H1 (cell line): ENCODE data around the gene TMEM181. TPM values are rescaled to one million over a fixed set of nuclear protein-coding genes. Genes with fewer than 3 reads are reported as not detected.
A peak's percentile ranks its signal among the peaks of the same experiment; 100 is the strongest.

Source experiments
- CTCF ChIA-PET: fragments of 300-600 bp; sonication (Branson Sonifier 250); formaldehyde crosslinking; loops from one replicate; lab custom pipeline; 2021; ENCODE audit not compliant: partially characterized antibody; lab: Charles Lee
- POLR2A ChIA-PET: fragments of 300-600 bp; sonication (Branson Sonifier 250); formaldehyde crosslinking; loops from one replicate; lab custom pipeline; 2021; ENCODE audit warnings: inconsistent platforms; ENCODE audit not compliant: partially characterized antibody; lab: Charles Lee
- DNase-seq, 2 experiments: peaks; one replicate each; pipeline versions ENCODE4 v3.0.0 to v3.0.0-alpha.2; 2010 to 2022; ENCODE audit warnings: low spot score in 2 of 2, low read depth in 1 of 2, mixed read lengths in 1 of 2
- FAIRE-seq: peaks from 2 replicates; lab custom pipeline; 2011; peaks lifted over from hg19 to GRCh38; lab: Jason Lieb, UNC
- H2AFZ ChIP-seq: 2 replicates; pipeline ENCODE4 v1.8.1; 2012; ENCODE audit warnings: low read length, inconsistent platforms
- H2AK5ac ChIP-seq: 2 replicates; pipeline ENCODE4 v1.6.1; 2013; ENCODE audit warnings: low read depth, low read length
- H2BK120ac ChIP-seq: replicated peaks from 2 replicates; pipeline ENCODE3; 2013; ENCODE audit warnings: low read depth, low read length, inconsistent platforms
- H2BK12ac ChIP-seq: 2 replicates; pipeline ENCODE4 v1.6.1; 2013; ENCODE audit warnings: low read depth, low read length
- H2BK15ac ChIP-seq: 2 replicates; pipeline ENCODE4 v1.6.1; 2013; ENCODE audit warnings: low read length
- H2BK20ac ChIP-seq: 2 replicates; pipeline ENCODE4 v1.6.1; 2013; ENCODE audit warnings: low read length
- H2BK5ac ChIP-seq: 2 replicates; pipeline ENCODE4 v1.6.1; 2013; ENCODE audit warnings: low read depth, low read length
- H3K14ac ChIP-seq: 2 replicates; pipeline ENCODE4 v1.6.1; 2013; ENCODE audit warnings: inconsistent platforms; ENCODE audit not compliant: insufficient read length
- H3K18ac ChIP-seq: 2 replicates; pipeline ENCODE4 v1.6.1; 2013; ENCODE audit warnings: low read length; ENCODE audit errors: extremely low read depth
- H3K23ac ChIP-seq: 2 replicates; pipeline ENCODE4 v1.6.1; 2013; ENCODE audit warnings: inconsistent platforms; ENCODE audit not compliant: insufficient read length
- H3K23me2 ChIP-seq: 2 replicates; pipeline ENCODE4 v1.6.1; 2013; ENCODE audit warnings: low read depth, low read length
- H3K27ac ChIP-seq: 2 replicates; pipeline ENCODE4 v1.6.1; 2011; ENCODE audit warnings: low read depth, low read length, inconsistent platforms
- H3K27me3 ChIP-seq, 4 experiments: replicated peaks in 1 of 4; 1 replicate in 1 of 4; 2 replicates in 3 of 4; pipeline versions ENCODE4 v1.6.1 to v1.8.1; 2011 to 2013; ENCODE audit warnings: low read length in 3 of 4, mild to moderate bottlenecking in 3 of 4, inconsistent platforms in 2 of 4, mixed read lengths in 2 of 4, moderate library complexity in 1 of 4; ENCODE audit not compliant: control insufficient read depth in 3 of 4, insufficient read depth in 3 of 4; ENCODE audit errors: extremely low read depth in 1 of 4
- H3K36me3 ChIP-seq, 4 experiments: 2 replicates each; pipeline versions ENCODE4 v1.6.1 to v1.8.1; 2011 to 2013; ENCODE audit warnings: mild to moderate bottlenecking in 4 of 4, low read length in 3 of 4, moderate library complexity in 2 of 4, control low read depth in 1 of 4, inconsistent platforms in 1 of 4; ENCODE audit not compliant: insufficient read depth in 4 of 4, control insufficient read depth in 2 of 4
- H3K4ac ChIP-seq: replicated peaks from 2 replicates; pipeline ENCODE3; 2013; ENCODE audit warnings: low read length, low read depth, mixed read lengths, inconsistent platforms; ENCODE audit not compliant: insufficient read length
- H3K4me1 ChIP-seq, 4 experiments: replicated peaks in 1 of 4; 1 replicate in 1 of 4; 2 replicates in 3 of 4; pipeline versions ENCODE4 v1.6.1 to v1.8.1; 2011 to 2013; ENCODE audit warnings: low read length in 3 of 4, inconsistent platforms in 2 of 4, mixed read lengths in 1 of 4; ENCODE audit not compliant: insufficient read depth in 4 of 4, control insufficient read depth in 3 of 4
- H3K4me2 ChIP-seq, 2 experiments: 2 replicates each; pipeline versions ENCODE4 v1.6.1 to v1.8.1; 2011 to 2013; ENCODE audit warnings: low read depth in 2 of 2, low read length in 2 of 2, control low read depth in 1 of 2, inconsistent platforms in 1 of 2, mild to moderate bottlenecking in 1 of 2; ENCODE audit not compliant: insufficient read depth in 1 of 2
- H3K4me3 ChIP-seq, 4 experiments: fragments of 200-600, 300-600 bp in 1 of 4; sonication (generic), shearing (Covaris generic), sonication (Bioruptor Twin) in 1 of 4; 2 replicates each; pipeline versions ENCODE4 v1.5.1 to v1.8.1; 2011 to 2016; ENCODE audit warnings: low read length in 4 of 4, low read depth in 3 of 4, control low read depth in 2 of 4, inconsistent platforms in 2 of 4, mild to moderate bottlenecking in 2 of 4, mixed read lengths in 1 of 4, moderate library complexity in 1 of 4; ENCODE audit not compliant: insufficient read depth in 2 of 4; ENCODE audit errors: extremely low read depth in 1 of 4
- H3K56ac ChIP-seq: replicated peaks from 2 replicates; pipeline ENCODE3; 2013; ENCODE audit warnings: low read depth, mild to moderate bottlenecking, mixed read lengths, low read length, inconsistent platforms; ENCODE audit not compliant: insufficient read length
- H3K79me1 ChIP-seq: 2 replicates; pipeline ENCODE4 v1.6.1; 2013; ENCODE audit warnings: low read depth, low read length, control low read depth
- H3K79me2 ChIP-seq, 2 experiments: 2 replicates each; pipeline versions ENCODE4 v1.6.1 to v1.8.1; 2012 to 2013; ENCODE audit warnings: low read length in 2 of 2, mild to moderate bottlenecking in 2 of 2, inconsistent platforms in 1 of 2; ENCODE audit not compliant: insufficient read depth in 2 of 2, control insufficient read depth in 1 of 2
- H3K9ac ChIP-seq, 4 experiments: replicated peaks in 1 of 4; 1 replicate in 1 of 4; 2 replicates in 3 of 4; pipeline versions ENCODE4 v1.6.1 to v1.8.1; 2011 to 2013; ENCODE audit warnings: low read depth in 3 of 4, low read length in 3 of 4, control low read depth in 2 of 4, mild to moderate bottlenecking in 2 of 4, moderate library complexity in 2 of 4, inconsistent platforms in 1 of 4; ENCODE audit errors: extremely low read depth in 1 of 4
- H3K9me3 ChIP-seq, 2 experiments: 2 replicates each; pipeline versions ENCODE4 v1.6.1 to v1.8.1; 2012 to 2013; ENCODE audit warnings: mild to moderate bottlenecking in 2 of 2, moderate library complexity in 2 of 2, control low read depth in 1 of 2, inconsistent platforms in 1 of 2, low read depth in 1 of 2, low read length in 1 of 2, mixed read lengths in 1 of 2; ENCODE audit not compliant: insufficient read depth in 2 of 2
- H4K20me1 ChIP-seq, 2 experiments: replicated peaks in 1 of 2; 2 replicates each; pipeline versions ENCODE3 to v1.8.1; 2011 to 2013; ENCODE audit warnings: inconsistent platforms in 2 of 2, low read length in 2 of 2, mild to moderate bottlenecking in 1 of 2; ENCODE audit not compliant: insufficient read depth in 2 of 2, control insufficient read depth in 1 of 2
- H4K5ac ChIP-seq: 2 replicates; pipeline ENCODE4 v1.6.1; 2013; ENCODE audit warnings: low read length, low read depth, mixed read lengths, inconsistent platforms; ENCODE audit not compliant: insufficient read length
- H4K8ac ChIP-seq: 2 replicates; pipeline ENCODE4 v1.8.0; 2013; ENCODE audit warnings: mild to moderate bottlenecking, moderate library complexity, low read length, inconsistent platforms; ENCODE audit not compliant: insufficient read depth; ENCODE audit errors: extremely low read depth
- H4K91ac ChIP-seq: replicated peaks from 2 replicates; pipeline ENCODE3; 2013; ENCODE audit warnings: low read length, mixed read lengths, inconsistent platforms; ENCODE audit not compliant: insufficient read length
- RBBP5 ChIP-seq: IDR thresholded peaks from 2 replicates; pipeline ENCODE4 v1.7.1; 2012; ENCODE audit warnings: low read depth, mild to moderate bottlenecking, inconsistent platforms, low read length, moderate library complexity, borderline replicate concordance
- WGBS, 2 experiments: shearing (Covaris generic) in 1 of 2; methylation state at CpG; one replicate each; pipeline versions ENCODE4 v1.1.6 to v1.1.7; 2013 to 2015; ENCODE audit warnings: low lambda C conversion rate in 2 of 2, mixed read lengths in 2 of 2, inconsistent platforms in 1 of 2, low coverage in 1 of 2, missing lambda C conversion rate in 1 of 2; ENCODE audit not compliant: insufficient replicate concordance in 2 of 2, insufficient coverage in 1 of 2, insufficient read length in 1 of 2; ENCODE audit errors: extremely low coverage in 1 of 2, missing lambda C conversion rate in 1 of 2; 5-methylcytosine and 5-hydroxymethylcytosine counted together
- polyA plus RNA-seq, 7 experiments: library from polyadenylated mRNA; depleted of rRNA in 3 of 7; stranded (reverse) in 5 of 7; unstranded in 2 of 7; fragments of >200 nt in 5 of 7; fragments of 200-250 nt in 2 of 7; gene quantifications; 1 replicate in 5 of 7; 2 replicates in 1 of 7; 4 replicates in 1 of 7; pipeline versions ENCODE4 v1.2.1 to v1.2.3, GENCODE V29; 2011 to 2013; ENCODE audit warnings: missing spikeins in 2 of 7, mixed read lengths in 2 of 7
- total RNA-seq: library from RNA; stranded (reverse); fragmentation: NEBNext Ultra II Directional; extraction: Animal tissue kit (Norgen Biotek cat#: 25700); gene quantifications from 2 replicates; pipeline ENCODE4 v1.2.1, GENCODE V29; 2021

TMEM181 gene
- total and polyA plus RNA-seq, 2 of the 8 experiments (the other 6 are each of a cell fraction or from before 2014, with no cell fraction given) = 8.6 to 19.0 TPM

- no peak for TF ChIP-seq RBBP5
- no peak overlapping the region for H2BK15ac ChIP-seq
- H3K27me3 ChIP-seq = no peaks in the 10 kb centered on the region
- H3K4me1 ChIP-seq = peaks cover 5 to 13% (median 12%) of the 10 kb centered on the region in 4 experiments
- no peak overlapping the region for H3K14ac ChIP-seq
- no peaks in the 10 kb centered on the region for H3K9me3 ChIP-seq
- H3K23me2 ChIP-seq = no peaks in the 10 kb centered on the region; the same call in 1 of the 2 replicates
- H3K79me2 ChIP-seq = peaks cover 7 to 93% of the 10 kb centered on the region in 2 experiments; a peak in 3 of 4 replicates
- no peak overlapping the region for H2AK5ac ChIP-seq
- H3K36me3 ChIP-seq = no peaks in the 10 kb centered on the region
- H3K4ac ChIP-seq = no peak overlapping the region
- H2AFZ ChIP-seq = no peak overlapping the region
- no peak overlapping the region for H2BK20ac ChIP-seq
- no peak overlapping the region for H2BK12ac ChIP-seq
- H2BK120ac ChIP-seq = no peak overlapping the region
- CTCF ChIA-PET = interaction anchor here (0.7 to 2.3 kb wide), 9 partner anchors 20 to 64 kb away, joined by 3 to 8 read pairs (median 3); no protein-coding TSS in a partner anchor
- FAIRE-seq (no peak), DNase-seq (no peak)
- H3K18ac ChIP-seq = no peak overlapping the region
- peak overlapping the region; percentile 56; the same call in 1 of the 2 replicates for H2BK5ac ChIP-seq
- H4K8ac ChIP-seq = 0 out of 2 replicates have a peak overlapping the region, but pooled peaks have one; percentile 25
- no peak overlapping the region for H3K23ac ChIP-seq
- WGBS, 2 experiments = 88% methylated on average over 9 of the region's 9 CpGs; no CpG with 5 or more reads in 1 of the 2 experiments
- no peak overlapping the region for H3K9ac ChIP-seq
- H4K91ac ChIP-seq = peak overlapping the region; percentile 22
- POLR2A ChIA-PET = no interaction called here
- H4K5ac ChIP-seq = no peak overlapping the region
- H3K4me3 ChIP-seq = no peak overlapping the region
- H3K79me1 ChIP-seq = peaks cover 45% of the 10 kb centered on the region
- H3K4me2 ChIP-seq = no peak overlapping the region; a peak in 1 of 4 replicates
- no peak overlapping the region for H3K56ac ChIP-seq
- no peak overlapping the region for H3K27ac ChIP-seq
- peaks cover 39 to 48% of the 10 kb centered on the region in 2 experiments for H4K20me1 ChIP-seq
These were observed 5.2 kb downstream of the TMEM181 start for GRCh38 chr6:158565122-158565429.
